H1 (cell line): ENCODE measurements around the gene ZNF532. TPM values are rescaled to one million over a fixed set of nuclear protein-coding genes. Genes with fewer than 3 reads are reported as not detected.
A peak's percentile ranks its signal among the peaks of the same experiment; 100 is the strongest.

ENCODE experiments used
- CTCF ChIA-PET: fragments of 300-600 bp; sonication (Branson Sonifier 250); formaldehyde crosslinking; loops from one replicate; lab custom pipeline; 2021; ENCODE audit not compliant: partially characterized antibody; lab: Charles Lee
- POLR2A ChIA-PET: fragments of 300-600 bp; sonication (Branson Sonifier 250); formaldehyde crosslinking; loops from one replicate; lab custom pipeline; 2021; ENCODE audit warnings: inconsistent platforms; ENCODE audit not compliant: partially characterized antibody; lab: Charles Lee
- DNase-seq, 2 experiments: peaks; one replicate each; pipeline versions ENCODE4 v3.0.0 to v3.0.0-alpha.2; 2010 to 2022; ENCODE audit warnings: low spot score in 2 of 2, low read depth in 1 of 2, mixed read lengths in 1 of 2
- FAIRE-seq: peaks from 2 replicates; lab custom pipeline; 2011; peaks lifted over from hg19 to GRCh38; lab: Jason Lieb, UNC
- H2AFZ ChIP-seq: 2 replicates; pipeline ENCODE4 v1.8.1; 2012; ENCODE audit warnings: low read length, inconsistent platforms
- H2AK5ac ChIP-seq: 2 replicates; pipeline ENCODE4 v1.6.1; 2013; ENCODE audit warnings: low read depth, low read length
- H2BK120ac ChIP-seq: replicated peaks from 2 replicates; pipeline ENCODE3; 2013; ENCODE audit warnings: low read depth, low read length, inconsistent platforms
- H2BK12ac ChIP-seq: 2 replicates; pipeline ENCODE4 v1.6.1; 2013; ENCODE audit warnings: low read depth, low read length
- H2BK15ac ChIP-seq: 2 replicates; pipeline ENCODE4 v1.6.1; 2013; ENCODE audit warnings: low read length
- H2BK20ac ChIP-seq: 2 replicates; pipeline ENCODE4 v1.6.1; 2013; ENCODE audit warnings: low read length
- H2BK5ac ChIP-seq: 2 replicates; pipeline ENCODE4 v1.6.1; 2013; ENCODE audit warnings: low read depth, low read length
- H3K14ac ChIP-seq: 2 replicates; pipeline ENCODE4 v1.6.1; 2013; ENCODE audit warnings: inconsistent platforms; ENCODE audit not compliant: insufficient read length
- H3K18ac ChIP-seq: 2 replicates; pipeline ENCODE4 v1.6.1; 2013; ENCODE audit warnings: low read length; ENCODE audit errors: extremely low read depth
- H3K23ac ChIP-seq: 2 replicates; pipeline ENCODE4 v1.6.1; 2013; ENCODE audit warnings: inconsistent platforms; ENCODE audit not compliant: insufficient read length
- H3K23me2 ChIP-seq: 2 replicates; pipeline ENCODE4 v1.6.1; 2013; ENCODE audit warnings: low read depth, low read length
- H3K27ac ChIP-seq: 2 replicates; pipeline ENCODE4 v1.6.1; 2011; ENCODE audit warnings: low read depth, low read length, inconsistent platforms
- H3K27me3 ChIP-seq, 4 experiments: replicated peaks in 1 of 4; 1 replicate in 1 of 4; 2 replicates in 3 of 4; pipeline versions ENCODE4 v1.6.1 to v1.8.1; 2011 to 2013; ENCODE audit warnings: low read length in 3 of 4, mild to moderate bottlenecking in 3 of 4, inconsistent platforms in 2 of 4, mixed read lengths in 2 of 4, moderate library complexity in 1 of 4; ENCODE audit not compliant: control insufficient read depth in 3 of 4, insufficient read depth in 3 of 4; ENCODE audit errors: extremely low read depth in 1 of 4
- H3K36me3 ChIP-seq, 4 experiments: 2 replicates each; pipeline versions ENCODE4 v1.6.1 to v1.8.1; 2011 to 2013; ENCODE audit warnings: mild to moderate bottlenecking in 4 of 4, low read length in 3 of 4, moderate library complexity in 2 of 4, control low read depth in 1 of 4, inconsistent platforms in 1 of 4; ENCODE audit not compliant: insufficient read depth in 4 of 4, control insufficient read depth in 2 of 4
- H3K4ac ChIP-seq: replicated peaks from 2 replicates; pipeline ENCODE3; 2013; ENCODE audit warnings: low read length, low read depth, mixed read lengths, inconsistent platforms; ENCODE audit not compliant: insufficient read length
- H3K4me1 ChIP-seq, 4 experiments: replicated peaks in 1 of 4; 1 replicate in 1 of 4; 2 replicates in 3 of 4; pipeline versions ENCODE4 v1.6.1 to v1.8.1; 2011 to 2013; ENCODE audit warnings: low read length in 3 of 4, inconsistent platforms in 2 of 4, mixed read lengths in 1 of 4; ENCODE audit not compliant: insufficient read depth in 4 of 4, control insufficient read depth in 3 of 4
- H3K4me2 ChIP-seq, 2 experiments: 2 replicates each; pipeline versions ENCODE4 v1.6.1 to v1.8.1; 2011 to 2013; ENCODE audit warnings: low read depth in 2 of 2, low read length in 2 of 2, control low read depth in 1 of 2, inconsistent platforms in 1 of 2, mild to moderate bottlenecking in 1 of 2; ENCODE audit not compliant: insufficient read depth in 1 of 2
- H3K4me3 ChIP-seq, 4 experiments: fragments of 200-600, 300-600 bp in 1 of 4; sonication (generic), shearing (Covaris generic), sonication (Bioruptor Twin) in 1 of 4; 2 replicates each; pipeline versions ENCODE4 v1.5.1 to v1.8.1; 2011 to 2016; ENCODE audit warnings: low read length in 4 of 4, low read depth in 3 of 4, control low read depth in 2 of 4, inconsistent platforms in 2 of 4, mild to moderate bottlenecking in 2 of 4, mixed read lengths in 1 of 4, moderate library complexity in 1 of 4; ENCODE audit not compliant: insufficient read depth in 2 of 4; ENCODE audit errors: extremely low read depth in 1 of 4
- H3K56ac ChIP-seq: replicated peaks from 2 replicates; pipeline ENCODE3; 2013; ENCODE audit warnings: low read depth, mild to moderate bottlenecking, mixed read lengths, low read length, inconsistent platforms; ENCODE audit not compliant: insufficient read length
- H3K79me1 ChIP-seq: 2 replicates; pipeline ENCODE4 v1.6.1; 2013; ENCODE audit warnings: low read depth, low read length, control low read depth
- H3K79me2 ChIP-seq, 2 experiments: 2 replicates each; pipeline versions ENCODE4 v1.6.1 to v1.8.1; 2012 to 2013; ENCODE audit warnings: low read length in 2 of 2, mild to moderate bottlenecking in 2 of 2, inconsistent platforms in 1 of 2; ENCODE audit not compliant: insufficient read depth in 2 of 2, control insufficient read depth in 1 of 2
- H3K9ac ChIP-seq, 4 experiments: replicated peaks in 1 of 4; 1 replicate in 1 of 4; 2 replicates in 3 of 4; pipeline versions ENCODE4 v1.6.1 to v1.8.1; 2011 to 2013; ENCODE audit warnings: low read depth in 3 of 4, low read length in 3 of 4, control low read depth in 2 of 4, mild to moderate bottlenecking in 2 of 4, moderate library complexity in 2 of 4, inconsistent platforms in 1 of 4; ENCODE audit errors: extremely low read depth in 1 of 4
- H3K9me3 ChIP-seq, 2 experiments: 2 replicates each; pipeline versions ENCODE4 v1.6.1 to v1.8.1; 2012 to 2013; ENCODE audit warnings: mild to moderate bottlenecking in 2 of 2, moderate library complexity in 2 of 2, control low read depth in 1 of 2, inconsistent platforms in 1 of 2, low read depth in 1 of 2, low read length in 1 of 2, mixed read lengths in 1 of 2; ENCODE audit not compliant: insufficient read depth in 2 of 2
- H4K20me1 ChIP-seq, 2 experiments: replicated peaks in 1 of 2; 2 replicates each; pipeline versions ENCODE3 to v1.8.1; 2011 to 2013; ENCODE audit warnings: inconsistent platforms in 2 of 2, low read length in 2 of 2, mild to moderate bottlenecking in 1 of 2; ENCODE audit not compliant: insufficient read depth in 2 of 2, control insufficient read depth in 1 of 2
- H4K5ac ChIP-seq: 2 replicates; pipeline ENCODE4 v1.6.1; 2013; ENCODE audit warnings: low read length, low read depth, mixed read lengths, inconsistent platforms; ENCODE audit not compliant: insufficient read length
- H4K8ac ChIP-seq: 2 replicates; pipeline ENCODE4 v1.8.0; 2013; ENCODE audit warnings: mild to moderate bottlenecking, moderate library complexity, low read length, inconsistent platforms; ENCODE audit not compliant: insufficient read depth; ENCODE audit errors: extremely low read depth
- H4K91ac ChIP-seq: replicated peaks from 2 replicates; pipeline ENCODE3; 2013; ENCODE audit warnings: low read length, mixed read lengths, inconsistent platforms; ENCODE audit not compliant: insufficient read length
- BACH1 ChIP-seq: IDR thresholded peaks from 2 replicates; pipeline ENCODE4 v1.6.1; 2012; ENCODE audit warnings: low read length, improper control_type of control experiment
- GABPA ChIP-seq: IDR thresholded peaks from 2 replicates; pipeline ENCODE4 v1.6.1; 2011; ENCODE audit warnings: mild to moderate bottlenecking, low read length, moderate library complexity, borderline replicate concordance; ENCODE audit not compliant: insufficient read depth
- JUND ChIP-seq: IDR thresholded peaks from 2 replicates; pipeline ENCODE4 v1.6.1; 2011; ENCODE audit warnings: mild to moderate bottlenecking, improper control_type of control experiment, low read length
- POLR2AphosphoS5 ChIP-seq: IDR thresholded peaks from 2 replicates; pipeline ENCODE4 v1.6.1; 2011; ENCODE audit warnings: low read depth, low read length
- SUZ12 ChIP-seq: fragments of 200-600 bp; sonication (generic); IDR thresholded peaks from 2 replicates; pipeline ENCODE4 v1.6.1; 2012; ENCODE audit warnings: mild to moderate bottlenecking, inconsistent platforms, low read length, moderate library complexity, mixed read lengths
- TAF1 ChIP-seq: IDR thresholded peaks from 2 replicates; pipeline ENCODE4 v1.6.1; 2011; ENCODE audit warnings: mild to moderate bottlenecking, low read depth, low read length
- WGBS, 2 experiments: shearing (Covaris generic) in 1 of 2; methylation state at CpG; one replicate each; pipeline versions ENCODE4 v1.1.6 to v1.1.7; 2013 to 2015; ENCODE audit warnings: low lambda C conversion rate in 2 of 2, mixed read lengths in 2 of 2, inconsistent platforms in 1 of 2, low coverage in 1 of 2, missing lambda C conversion rate in 1 of 2; ENCODE audit not compliant: insufficient replicate concordance in 2 of 2, insufficient coverage in 1 of 2, insufficient read length in 1 of 2; ENCODE audit errors: extremely low coverage in 1 of 2, missing lambda C conversion rate in 1 of 2; 5-methylcytosine and 5-hydroxymethylcytosine counted together
- polyA plus RNA-seq, 7 experiments: library from polyadenylated mRNA; depleted of rRNA in 3 of 7; stranded (reverse) in 5 of 7; unstranded in 2 of 7; fragments of >200 nt in 5 of 7; fragments of 200-250 nt in 2 of 7; gene quantifications; 1 replicate in 5 of 7; 2 replicates in 1 of 7; 4 replicates in 1 of 7; pipeline versions ENCODE4 v1.2.1 to v1.2.3, GENCODE V29; 2011 to 2013; ENCODE audit warnings: missing spikeins in 2 of 7, mixed read lengths in 2 of 7
- total RNA-seq: library from RNA; stranded (reverse); fragmentation: NEBNext Ultra II Directional; extraction: Animal tissue kit (Norgen Biotek cat#: 25700); gene quantifications from 2 replicates; pipeline ENCODE4 v1.2.1, GENCODE V29; 2021

The ZNF532 gene
- total and polyA plus RNA-seq, 2 of the 8 experiments (the other 6 are each of a cell fraction or from before 2014, with no cell fraction given): 143 to 240 TPM

DNA sequence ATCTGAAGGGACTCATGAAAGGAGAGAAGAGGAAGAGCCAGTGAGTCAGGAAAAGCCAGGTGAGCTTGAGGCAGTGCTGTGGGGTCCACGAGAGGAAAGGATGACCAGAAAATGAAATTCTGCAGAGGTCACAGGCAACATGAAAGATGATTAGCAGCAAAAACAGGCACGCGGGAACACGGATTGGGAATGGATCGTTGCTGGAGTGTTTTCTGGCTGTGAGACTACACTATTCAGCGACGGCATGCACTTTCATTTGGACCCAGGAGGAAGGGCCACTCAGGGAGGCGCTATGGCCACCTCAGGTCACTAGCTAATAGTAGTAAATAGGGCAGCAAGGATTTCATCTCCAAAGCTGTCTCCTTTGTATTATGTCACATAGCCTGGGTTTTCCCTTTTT is 44.8 kb downstream of the ZNF532 start:
- H3K18ac ChIP-seq: no peak overlapping the region
- no peak overlapping the region for H4K8ac ChIP-seq
- no peak overlapping the region for H3K27ac ChIP-seq
- ChIA-PET POLR2A (interaction anchor here (0.6 to 4.6 kb wide), 8 partner anchors 9 to 285 kb away, joined by 3 to 33 read pairs (median 4); no protein-coding TSS in a partner anchor), CTCF (no interaction called here)
- DNase-seq (peak in 1 of 2 experiments; percentile 41), FAIRE-seq (no peak)
- WGBS, 2 experiments: 88% methylated on average over 8 of the region's 8 CpGs; no CpG with 5 or more reads in 1 of the 2 experiments
- no peak for TF ChIP-seq TAF1
- peak; percentile 53; the same call in 1 of the 2 replicates for TF ChIP-seq POLR2AphosphoS5
- TF ChIP-seq JUND: no peak
- no peak for TF ChIP-seq SUZ12
- no peak for TF ChIP-seq GABPA
- no peak for TF ChIP-seq BACH1
- peaks cover 24 to 29% of the 10 kb centered on the region in 2 experiments for H4K20me1 ChIP-seq
- no peaks in the 10 kb centered on the region for H3K23me2 ChIP-seq
- H4K5ac ChIP-seq: no peak overlapping the region
- H2BK15ac ChIP-seq: no peak overlapping the region; the same call in 1 of the 2 replicates
- H3K79me2 ChIP-seq: peaks cover 23 to 96% of the 10 kb centered on the region in 2 experiments
- H2BK5ac ChIP-seq: peak overlapping the region; percentile 67; the same call in 1 of the 2 replicates
- no peak overlapping the region for H4K91ac ChIP-seq
- no peak overlapping the region for H3K14ac ChIP-seq
- H3K79me1 ChIP-seq: peaks cover 10% of the 10 kb centered on the region
- no peaks in the 10 kb centered on the region for H3K27me3 ChIP-seq
- peak overlapping the region in 1 of 4 experiments; percentile 13; a peak in 2 of 7 replicates for H3K9ac ChIP-seq
- no peak overlapping the region for H3K4ac ChIP-seq
- 0 out of 2 replicates have a peak overlapping the region, but pooled peaks have one; percentile 14 for H2AK5ac ChIP-seq
- no peak overlapping the region for H3K56ac ChIP-seq
- H2AFZ ChIP-seq: no peak overlapping the region
- no peak overlapping the region for H2BK120ac ChIP-seq
- no peak overlapping the region for H3K4me3 ChIP-seq
- H2BK12ac ChIP-seq: no peak overlapping the region
- H3K4me2 ChIP-seq: 0 out of 4 replicates have a peak overlapping the region, but pooled peaks of 1 of the 2 experiments have one; percentile 19
- H2BK20ac ChIP-seq: no peak overlapping the region
- no peak overlapping the region for H3K23ac ChIP-seq
- peaks cover 0 to 40% (median 0%) of the 10 kb centered on the region in 4 experiments; a peak in 3 of 8 replicates for H3K36me3 ChIP-seq
- H3K9me3 ChIP-seq: no peaks in the 10 kb centered on the region
- peaks cover 7 to 34% (median 31%) of the 10 kb centered on the region in 4 experiments for H3K4me1 ChIP-seq
